ENCODE results near the gene C6orf47.
A peak's percentile ranks its signal among the peaks of the same experiment; 100 is the strongest.

The C6orf47 gene

GRCh38 chr6:31693535-31693934 lies 33.0 kb upstream of the C6orf47 start:
- Histone ChIP-seq H3K27me3 (ENCODE audit: control insufficient read depth, insufficient read depth, low read length) (no peaks in the 10 kb centered on the region), H3K9ac (ENCODE audit: low read length) (no peak overlapping the region), H3K36me3 (ENCODE audit: control insufficient read depth, insufficient read depth, low read length) (peaks cover 39% of the 10 kb centered on the region), H3K4me3 (ENCODE audit: low read length) (no peak overlapping the region), H3K27ac (ENCODE audit: low read depth, low read length) (no peak overlapping the region), H3K4me1 (ENCODE audit: control insufficient read depth, insufficient read depth, low read length) (no peaks in the 10 kb centered on the region)

DNA sequence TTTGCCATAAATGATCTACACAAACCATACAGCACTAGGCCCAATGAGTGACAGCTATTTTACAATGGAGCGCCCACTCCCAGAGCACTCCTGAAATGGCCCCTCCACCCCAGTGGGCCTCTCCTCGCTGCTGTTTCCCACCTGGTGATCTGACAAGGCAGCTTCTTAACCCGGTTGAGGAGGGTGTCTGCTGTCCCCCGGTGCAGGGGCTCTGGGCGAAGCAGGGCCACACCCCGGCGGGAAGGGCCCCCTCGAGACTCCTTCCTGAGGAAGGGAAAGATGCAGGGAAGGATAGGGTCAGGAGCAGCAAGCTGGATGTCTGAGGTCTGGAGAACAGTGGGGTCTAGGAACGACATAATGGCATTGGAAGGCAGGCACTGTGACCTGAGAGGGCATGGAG lies 32.3 kb upstream of the C6orf47 start:
- Histone ChIP-seq H3K36me3 (ENCODE audit: control insufficient read depth, insufficient read depth, low read length) (peaks cover 45% of the 10 kb centered on the region), H3K27me3 (ENCODE audit: control insufficient read depth, insufficient read depth, low read length) (no peaks in the 10 kb centered on the region), H3K9ac (ENCODE audit: low read length) (no peak overlapping the region), H3K27ac (ENCODE audit: low read depth, low read length) (no peak overlapping the region), H3K4me3 (ENCODE audit: low read length) (no peak overlapping the region), H3K4me1 (ENCODE audit: control insufficient read depth, insufficient read depth, low read length) (no peaks in the 10 kb centered on the region)

GRCh38 chr6:31692353-31692752 lies 31.8 kb upstream of the C6orf47 start:
- H3K4me1 ChIP-seq (ENCODE audit: control insufficient read depth, insufficient read depth, low read length), result no peaks in the 10 kb centered on the region
- peaks cover 49% of the 10 kb centered on the region for H3K36me3 ChIP-seq (ENCODE audit: control insufficient read depth, insufficient read depth, low read length)
- no peak overlapping the region for H3K4me3 ChIP-seq (ENCODE audit: low read length)
- no peak overlapping the region for H3K27ac ChIP-seq (ENCODE audit: low read depth, low read length)
- no peak overlapping the region for H3K9ac ChIP-seq (ENCODE audit: low read length)
- no peaks in the 10 kb centered on the region for H3K27me3 ChIP-seq (ENCODE audit: control insufficient read depth, insufficient read depth, low read length)

DNA sequence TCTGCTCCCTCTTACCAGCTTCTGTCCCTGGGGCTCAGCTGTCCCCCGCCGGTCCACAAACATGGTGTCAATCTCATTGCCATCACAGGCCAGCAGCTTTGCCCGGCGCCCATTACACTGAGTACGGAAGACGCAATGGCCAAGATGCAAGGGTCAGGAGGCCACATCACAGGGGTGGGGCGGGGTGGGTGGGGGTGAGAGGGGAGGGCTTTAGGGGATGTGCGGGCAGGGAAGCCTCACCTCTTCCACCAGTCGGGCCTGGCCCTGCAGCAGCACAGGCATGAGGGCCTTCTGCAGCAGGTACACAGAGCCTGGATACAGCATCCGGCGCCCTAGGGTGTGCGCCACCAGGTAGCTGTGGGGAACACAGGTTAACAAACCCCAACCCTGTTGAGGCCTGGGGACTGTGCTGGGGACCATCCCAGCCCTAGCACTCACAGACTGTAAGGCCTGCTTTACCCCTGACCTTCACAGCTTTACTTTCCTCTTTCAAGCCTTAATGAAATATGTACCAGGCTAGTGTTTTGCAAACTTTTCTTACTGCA lies 31.1 kb upstream of the C6orf47 start:
- no peak overlapping the region for H3K9ac ChIP-seq (ENCODE audit: low read length)
- no peaks in the 10 kb centered on the region for H3K4me1 ChIP-seq (ENCODE audit: control insufficient read depth, insufficient read depth, low read length)
- peaks cover 51% of the 10 kb centered on the region for H3K36me3 ChIP-seq (ENCODE audit: control insufficient read depth, insufficient read depth, low read length)
- H3K27me3 ChIP-seq (ENCODE audit: control insufficient read depth, insufficient read depth, low read length), result no peaks in the 10 kb centered on the region
- no peak overlapping the region for H3K27ac ChIP-seq (ENCODE audit: low read depth, low read length)
- no peak overlapping the region for H3K4me3 ChIP-seq (ENCODE audit: low read length)

DNA sequence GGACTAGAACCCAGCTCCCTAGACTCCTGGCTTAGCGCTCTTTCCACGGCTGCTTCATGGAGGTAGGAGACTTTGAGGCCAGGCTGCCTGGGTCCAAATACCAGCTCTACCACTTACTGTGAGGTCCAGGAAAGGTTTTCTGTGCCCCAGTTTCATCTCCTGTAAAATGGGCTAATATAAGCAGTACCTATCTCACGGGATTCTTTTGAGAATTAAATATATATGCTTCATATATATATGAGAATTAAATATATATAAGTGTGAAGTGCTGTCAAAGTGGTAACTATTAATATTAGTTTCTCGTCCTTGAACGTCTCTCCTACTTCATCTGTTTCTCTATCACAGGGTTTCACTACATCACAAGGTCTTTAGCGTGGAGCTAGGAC lies 30.5 kb upstream of the C6orf47 start:
- Histone ChIP-seq H3K27ac (ENCODE audit: low read depth, low read length) (no peak overlapping the region), H3K9ac (ENCODE audit: low read length) (no peak overlapping the region)

GRCh38 chr6:31690231-31691077 lies 29.9 kb upstream of the C6orf47 start:
- H3K27me3 ChIP-seq (ENCODE audit: control insufficient read depth, insufficient read depth, low read length), result no peaks in the 10 kb centered on the region
- no peak overlapping the region for H3K9ac ChIP-seq (ENCODE audit: low read length)
- no peaks in the 10 kb centered on the region for H3K4me1 ChIP-seq (ENCODE audit: control insufficient read depth, insufficient read depth, low read length)
- H3K4me3 ChIP-seq (ENCODE audit: low read length), result no peak overlapping the region
- peaks cover 59% of the 10 kb centered on the region for H3K36me3 ChIP-seq (ENCODE audit: control insufficient read depth, insufficient read depth, low read length)
- H3K27ac ChIP-seq (ENCODE audit: low read depth, low read length), result no peak overlapping the region

More for the DNA sequence above, 30.5 kb upstream of the C6orf47 start:
- Histone ChIP-seq H3K4me1 (ENCODE audit: control insufficient read depth, insufficient read depth, low read length) (no peaks in the 10 kb centered on the region), H3K4me3 (ENCODE audit: low read length) (no peak overlapping the region), H3K27me3 (ENCODE audit: control insufficient read depth, insufficient read depth, low read length) (no peaks in the 10 kb centered on the region), H3K36me3 (ENCODE audit: control insufficient read depth, insufficient read depth, low read length) (peaks cover 56% of the 10 kb centered on the region)

DNA sequence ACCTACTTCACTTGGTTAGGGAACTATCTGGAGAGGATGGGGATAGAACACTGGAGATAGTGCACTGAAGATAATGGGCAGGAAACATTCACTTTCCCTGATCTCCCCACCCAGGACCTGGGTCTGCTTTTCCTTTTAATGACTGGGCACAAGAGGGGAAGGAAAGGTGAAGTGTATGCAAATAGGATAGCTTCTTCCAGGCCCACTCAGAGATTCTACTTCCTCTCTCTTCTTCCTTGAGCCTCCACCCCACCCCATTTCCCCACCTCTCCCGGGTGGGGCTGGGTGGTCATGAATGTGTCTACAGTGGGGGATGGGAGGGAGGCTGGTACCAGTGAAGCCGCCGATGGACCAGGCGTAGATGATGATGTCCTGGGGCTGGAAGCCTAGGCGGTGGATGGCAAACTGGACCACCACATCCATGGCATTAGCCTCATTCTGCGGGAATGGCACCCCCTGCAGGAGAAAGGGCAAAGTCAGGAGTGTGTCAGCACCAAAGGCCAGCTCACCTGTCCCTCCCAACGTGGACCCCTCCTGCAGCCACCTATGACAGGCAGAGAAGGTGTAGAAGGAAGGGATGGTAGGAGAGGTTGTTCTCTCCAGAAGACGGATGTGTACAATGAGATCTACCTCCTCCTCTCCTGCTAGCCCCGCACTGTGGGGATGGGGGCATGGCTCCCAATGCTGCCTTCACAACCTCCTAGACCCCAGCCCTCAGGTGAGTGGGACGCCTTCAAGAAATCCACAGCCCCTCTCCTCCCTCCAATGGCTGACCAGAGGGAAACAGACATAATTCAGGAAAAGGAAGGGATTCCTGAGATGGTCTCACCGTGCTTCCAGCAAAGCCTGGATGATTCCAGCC lies 28.9 kb upstream of the C6orf47 start:
- Histone ChIP-seq H3K4me3 (ENCODE audit: low read length) (no peak overlapping the region), H3K27ac (ENCODE audit: low read depth, low read length) (no peak overlapping the region), H3K36me3 (ENCODE audit: control insufficient read depth, insufficient read depth, low read length) (peaks cover 53% of the 10 kb centered on the region)

DNA sequence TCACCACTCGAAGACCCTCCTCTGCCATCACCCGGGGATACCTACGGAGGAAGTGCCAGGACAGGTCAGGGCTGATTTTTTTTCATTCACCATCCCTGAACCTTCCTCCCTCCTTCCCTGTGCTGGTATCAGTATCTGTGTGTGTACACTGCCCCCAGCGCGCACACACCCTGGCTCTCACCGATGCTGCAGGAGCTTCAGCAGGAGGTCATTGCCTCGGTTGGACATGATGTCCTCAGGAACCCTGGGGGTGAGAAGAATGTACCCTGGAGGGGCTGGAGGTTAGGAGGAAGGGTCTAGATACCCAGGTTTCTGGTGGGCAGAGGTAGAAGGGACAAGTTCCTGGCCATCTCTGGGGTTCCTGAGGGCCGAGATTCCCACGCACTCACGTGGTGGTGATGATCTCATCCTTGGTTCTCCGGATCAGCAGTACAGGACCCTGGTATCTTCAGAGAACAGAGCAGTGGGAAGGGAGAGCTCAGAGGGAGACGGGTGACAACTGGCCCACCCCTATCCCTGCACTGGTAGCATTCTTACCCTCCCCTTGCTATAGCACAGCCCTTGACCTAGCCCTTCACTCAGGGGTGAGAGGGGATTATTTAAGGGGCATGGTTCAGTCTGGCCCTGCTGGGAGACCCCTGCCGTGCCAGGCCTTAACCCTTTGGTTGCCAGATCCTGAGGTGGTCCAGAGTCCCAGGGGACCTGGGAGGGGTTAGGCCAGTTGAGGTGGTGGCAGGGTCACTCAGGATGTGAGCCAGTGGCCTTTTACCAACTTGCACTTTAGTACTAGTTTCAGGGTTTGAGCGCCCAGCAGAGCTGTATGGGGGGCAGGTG lies 27.5 kb upstream of the C6orf47 start:
- H3K27me3 ChIP-seq (ENCODE audit: control insufficient read depth, insufficient read depth, low read length), result no peaks in the 10 kb centered on the region
- peaks cover 43% of the 10 kb centered on the region for H3K36me3 ChIP-seq (ENCODE audit: control insufficient read depth, insufficient read depth, low read length)
- H3K4me1 ChIP-seq (ENCODE audit: control insufficient read depth, insufficient read depth, low read length), result no peaks in the 10 kb centered on the region
- H3K9ac ChIP-seq (ENCODE audit: low read length), result no peak overlapping the region
- no peak overlapping the region for H3K4me3 ChIP-seq (ENCODE audit: low read length)
- no peak overlapping the region for H3K27ac ChIP-seq (ENCODE audit: low read depth, low read length)

More for the DNA sequence above, 28.9 kb upstream of the C6orf47 start:
- Histone ChIP-seq H3K27me3 (ENCODE audit: control insufficient read depth, insufficient read depth, low read length) (no peaks in the 10 kb centered on the region), H3K4me1 (ENCODE audit: control insufficient read depth, insufficient read depth, low read length) (no peaks in the 10 kb centered on the region), H3K9ac (ENCODE audit: low read length) (no peak overlapping the region)

GRCh38 chr6:31687321-31687720 lies 26.7 kb upstream of the C6orf47 start:
- Histone ChIP-seq H3K9ac (ENCODE audit: low read length) (no peak overlapping the region), H3K4me3 (ENCODE audit: low read length) (no peak overlapping the region), H3K4me1 (ENCODE audit: control insufficient read depth, insufficient read depth, low read length) (no peaks in the 10 kb centered on the region), H3K36me3 (ENCODE audit: control insufficient read depth, insufficient read depth, low read length) (peaks cover 41% of the 10 kb centered on the region), H3K27me3 (ENCODE audit: control insufficient read depth, insufficient read depth, low read length) (no peaks in the 10 kb centered on the region), H3K27ac (ENCODE audit: low read depth, low read length) (no peak overlapping the region)

DNA sequence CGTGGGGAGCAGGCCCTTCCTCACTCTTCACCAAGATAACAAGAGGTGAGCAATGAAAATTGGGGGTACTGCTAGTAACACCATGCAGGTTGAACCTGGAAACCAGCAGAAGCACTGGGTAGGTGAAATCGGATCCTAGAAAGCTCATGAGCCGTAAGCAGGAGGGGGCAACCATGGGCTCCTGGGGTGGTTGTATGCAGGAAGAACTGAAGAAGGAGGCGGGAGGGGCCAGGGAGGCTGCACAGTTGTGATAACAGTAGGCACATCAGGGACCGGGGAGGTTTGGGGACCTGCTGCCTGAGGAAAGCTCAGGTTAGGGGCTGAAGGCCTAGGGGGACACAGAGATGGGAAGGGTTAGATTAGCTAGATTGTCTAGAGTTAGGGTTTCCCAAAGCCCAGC lies 25.9 kb upstream of the C6orf47 start:
- H3K36me3 ChIP-seq (ENCODE audit: control insufficient read depth, insufficient read depth, low read length), result peaks cover 37% of the 10 kb centered on the region
- no peak overlapping the region for H3K4me3 ChIP-seq (ENCODE audit: low read length)
- H3K27ac ChIP-seq (ENCODE audit: low read depth, low read length), result no peak overlapping the region
- no peaks in the 10 kb centered on the region for H3K4me1 ChIP-seq (ENCODE audit: control insufficient read depth, insufficient read depth, low read length)
- H3K9ac ChIP-seq (ENCODE audit: low read length), result no peak overlapping the region
- no peaks in the 10 kb centered on the region for H3K27me3 ChIP-seq (ENCODE audit: control insufficient read depth, insufficient read depth, low read length)

GRCh38 chr6:31683591-31683990 lies 23.0 kb upstream of the C6orf47 start:
- H3K9ac ChIP-seq (ENCODE audit: low read length), result no peak overlapping the region
- no peaks in the 10 kb centered on the region for H3K27me3 ChIP-seq (ENCODE audit: control insufficient read depth, insufficient read depth, low read length)
- peak overlapping the region; percentile 52 for H3K4me3 ChIP-seq (ENCODE audit: low read length)
- H3K4me1 ChIP-seq (ENCODE audit: control insufficient read depth, insufficient read depth, low read length), result peaks cover 8% of the 10 kb centered on the region
- no peak overlapping the region for H3K27ac ChIP-seq (ENCODE audit: low read depth, low read length)
- H3K36me3 ChIP-seq (ENCODE audit: control insufficient read depth, insufficient read depth, low read length), result peaks cover 24% of the 10 kb centered on the region
